ENCODE data around the gene CDC37. TPM values are rescaled to one million over a fixed set of nuclear protein-coding genes. Genes with fewer than 3 reads are reported as not detected.

The CDC37 gene
- total and polyA plus RNA-seq, 2 experiments from 2014 or later = 183 to 280 TPM

DNA sequence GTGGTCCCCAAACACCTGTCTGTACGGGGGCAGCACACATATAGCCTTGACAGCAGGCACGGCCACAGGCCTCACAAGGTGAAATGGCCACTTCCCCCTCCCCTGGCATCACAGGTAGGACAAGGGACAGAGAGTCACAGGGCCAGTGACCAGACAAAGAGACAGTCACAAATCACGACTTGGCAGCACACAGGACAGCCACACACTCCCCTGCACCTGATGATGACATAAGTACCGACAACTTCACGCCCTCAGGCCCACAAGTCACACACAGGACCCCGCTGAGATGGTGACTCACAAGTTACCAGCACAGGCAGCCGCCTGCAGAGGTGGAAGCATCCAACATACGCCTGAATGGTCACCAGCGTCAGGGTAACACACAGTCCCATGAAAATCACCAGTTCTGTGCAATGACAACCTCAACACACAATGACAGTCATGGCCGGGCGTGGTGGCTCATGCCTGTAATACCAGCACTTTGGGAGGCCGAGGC, 39.5 kb downstream of the CDC37 start:
- Mint-ChIP-seq H3K27me3 (ENCODE audit: insufficient read depth, low read depth, poor library complexity) (peaks cover 4% of the 10 kb centered on the region), H3K36me3 (ENCODE audit: low read depth) (peaks cover 32% of the 10 kb centered on the region), H3K27ac (no peak overlapping the region), H3K4me1 (no peaks in the 10 kb centered on the region), H3K9me3 (no peaks in the 10 kb centered on the region; the same call in 2 of the 3 replicates), H3K4me3 (no peak overlapping the region)
- Histone ChIP-seq H3K4me1 (ENCODE audit: insufficient read depth) (no peaks in the 10 kb centered on the region), H3K9me2 (ENCODE audit: insufficient read depth) (no peaks in the 10 kb centered on the region), H3F3A (replicated peaks; ENCODE audit: low read depth) (no peaks in the 10 kb centered on the region), H3K36me3 (ENCODE audit: insufficient read depth) (no peaks in the 10 kb centered on the region; the same call in 1 of the 2 replicates), H2AFZ (no peak overlapping the region), H3K27ac (ENCODE audit: low read depth) (no peak overlapping the region), H3K4me2 (no peak overlapping the region), H4K20me1 (replicated peaks; ENCODE audit: insufficient read depth) (0 out of 2 replicates have a peak, but pooled peaks cover 3% of the 10 kb centered on the region), H3K4me3 (no peak overlapping the region), H3K79me2 (replicated peaks; ENCODE audit: insufficient read depth) (no peaks in the 10 kb centered on the region), H3K27me3 (ENCODE audit: insufficient read depth) (no peaks in the 10 kb centered on the region)
- ATAC-seq (no peak), DNase-seq (ENCODE audit: low spot score) (no peak)
- TF ChIP-seq ZNF331 (CRISPR knock-in tag; IDR thresholded peaks at IDR 0.05; ENCODE audit: low read depth) (no peak), POLR2AphosphoS5 (IDR thresholded peaks at IDR 0.05; ENCODE audit: low read depth) (no peak), EZH2 (IDR thresholded peaks at IDR 0.05; ENCODE audit: low read depth, unreplicated experiment) (no peak), ZNF114 (CRISPR knock-in tag; IDR thresholded peaks at IDR 0.05) (no peak), STAT1 (IDR thresholded peaks at IDR 0.05; ENCODE audit: unreplicated experiment) (no peak), JUNB (IDR thresholded peaks at IDR 0.05; ENCODE audit: unreplicated experiment) (no peak), NANOG (IDR thresholded peaks at IDR 0.05; ENCODE audit: borderline replicate concordance) (no peak), CREB1 (CRISPR knock-in tag; IDR thresholded peaks at IDR 0.05; ENCODE audit: low read depth) (no peak), EZH2phosphoT487 (IDR thresholded peaks at IDR 0.05; ENCODE audit: unreplicated experiment) (no peak)
- TF ChIP-seq, protein P1, sequence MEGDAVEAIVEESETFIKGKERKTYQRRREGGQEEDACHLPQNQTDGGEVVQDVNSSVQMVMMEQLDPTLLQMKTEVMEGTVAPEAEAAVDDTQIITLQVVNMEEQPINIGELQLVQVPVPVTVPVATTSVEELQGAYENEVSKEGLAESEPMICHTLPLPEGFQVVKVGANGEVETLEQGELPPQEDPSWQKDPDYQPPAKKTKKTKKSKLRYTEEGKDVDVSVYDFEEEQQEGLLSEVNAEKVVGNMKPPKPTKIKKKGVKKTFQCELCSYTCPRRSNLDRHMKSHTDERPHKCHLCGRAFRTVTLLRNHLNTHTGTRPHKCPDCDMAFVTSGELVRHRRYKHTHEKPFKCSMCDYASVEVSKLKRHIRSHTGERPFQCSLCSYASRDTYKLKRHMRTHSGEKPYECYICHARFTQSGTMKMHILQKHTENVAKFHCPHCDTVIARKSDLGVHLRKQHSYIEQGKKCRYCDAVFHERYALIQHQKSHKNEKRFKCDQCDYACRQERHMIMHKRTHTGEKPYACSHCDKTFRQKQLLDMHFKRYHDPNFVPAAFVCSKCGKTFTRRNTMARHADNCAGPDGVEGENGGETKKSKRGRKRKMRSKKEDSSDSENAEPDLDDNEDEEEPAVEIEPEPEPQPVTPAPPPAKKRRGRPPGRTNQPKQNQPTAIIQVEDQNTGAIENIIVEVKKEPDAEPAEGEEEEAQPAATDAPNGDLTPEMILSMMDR (conservative IDR thresholded peaks at IDR 0.05; ENCODE audit: low read depth in 2 of 2) = no peak
- TF ChIP-seq, protein P2, sequence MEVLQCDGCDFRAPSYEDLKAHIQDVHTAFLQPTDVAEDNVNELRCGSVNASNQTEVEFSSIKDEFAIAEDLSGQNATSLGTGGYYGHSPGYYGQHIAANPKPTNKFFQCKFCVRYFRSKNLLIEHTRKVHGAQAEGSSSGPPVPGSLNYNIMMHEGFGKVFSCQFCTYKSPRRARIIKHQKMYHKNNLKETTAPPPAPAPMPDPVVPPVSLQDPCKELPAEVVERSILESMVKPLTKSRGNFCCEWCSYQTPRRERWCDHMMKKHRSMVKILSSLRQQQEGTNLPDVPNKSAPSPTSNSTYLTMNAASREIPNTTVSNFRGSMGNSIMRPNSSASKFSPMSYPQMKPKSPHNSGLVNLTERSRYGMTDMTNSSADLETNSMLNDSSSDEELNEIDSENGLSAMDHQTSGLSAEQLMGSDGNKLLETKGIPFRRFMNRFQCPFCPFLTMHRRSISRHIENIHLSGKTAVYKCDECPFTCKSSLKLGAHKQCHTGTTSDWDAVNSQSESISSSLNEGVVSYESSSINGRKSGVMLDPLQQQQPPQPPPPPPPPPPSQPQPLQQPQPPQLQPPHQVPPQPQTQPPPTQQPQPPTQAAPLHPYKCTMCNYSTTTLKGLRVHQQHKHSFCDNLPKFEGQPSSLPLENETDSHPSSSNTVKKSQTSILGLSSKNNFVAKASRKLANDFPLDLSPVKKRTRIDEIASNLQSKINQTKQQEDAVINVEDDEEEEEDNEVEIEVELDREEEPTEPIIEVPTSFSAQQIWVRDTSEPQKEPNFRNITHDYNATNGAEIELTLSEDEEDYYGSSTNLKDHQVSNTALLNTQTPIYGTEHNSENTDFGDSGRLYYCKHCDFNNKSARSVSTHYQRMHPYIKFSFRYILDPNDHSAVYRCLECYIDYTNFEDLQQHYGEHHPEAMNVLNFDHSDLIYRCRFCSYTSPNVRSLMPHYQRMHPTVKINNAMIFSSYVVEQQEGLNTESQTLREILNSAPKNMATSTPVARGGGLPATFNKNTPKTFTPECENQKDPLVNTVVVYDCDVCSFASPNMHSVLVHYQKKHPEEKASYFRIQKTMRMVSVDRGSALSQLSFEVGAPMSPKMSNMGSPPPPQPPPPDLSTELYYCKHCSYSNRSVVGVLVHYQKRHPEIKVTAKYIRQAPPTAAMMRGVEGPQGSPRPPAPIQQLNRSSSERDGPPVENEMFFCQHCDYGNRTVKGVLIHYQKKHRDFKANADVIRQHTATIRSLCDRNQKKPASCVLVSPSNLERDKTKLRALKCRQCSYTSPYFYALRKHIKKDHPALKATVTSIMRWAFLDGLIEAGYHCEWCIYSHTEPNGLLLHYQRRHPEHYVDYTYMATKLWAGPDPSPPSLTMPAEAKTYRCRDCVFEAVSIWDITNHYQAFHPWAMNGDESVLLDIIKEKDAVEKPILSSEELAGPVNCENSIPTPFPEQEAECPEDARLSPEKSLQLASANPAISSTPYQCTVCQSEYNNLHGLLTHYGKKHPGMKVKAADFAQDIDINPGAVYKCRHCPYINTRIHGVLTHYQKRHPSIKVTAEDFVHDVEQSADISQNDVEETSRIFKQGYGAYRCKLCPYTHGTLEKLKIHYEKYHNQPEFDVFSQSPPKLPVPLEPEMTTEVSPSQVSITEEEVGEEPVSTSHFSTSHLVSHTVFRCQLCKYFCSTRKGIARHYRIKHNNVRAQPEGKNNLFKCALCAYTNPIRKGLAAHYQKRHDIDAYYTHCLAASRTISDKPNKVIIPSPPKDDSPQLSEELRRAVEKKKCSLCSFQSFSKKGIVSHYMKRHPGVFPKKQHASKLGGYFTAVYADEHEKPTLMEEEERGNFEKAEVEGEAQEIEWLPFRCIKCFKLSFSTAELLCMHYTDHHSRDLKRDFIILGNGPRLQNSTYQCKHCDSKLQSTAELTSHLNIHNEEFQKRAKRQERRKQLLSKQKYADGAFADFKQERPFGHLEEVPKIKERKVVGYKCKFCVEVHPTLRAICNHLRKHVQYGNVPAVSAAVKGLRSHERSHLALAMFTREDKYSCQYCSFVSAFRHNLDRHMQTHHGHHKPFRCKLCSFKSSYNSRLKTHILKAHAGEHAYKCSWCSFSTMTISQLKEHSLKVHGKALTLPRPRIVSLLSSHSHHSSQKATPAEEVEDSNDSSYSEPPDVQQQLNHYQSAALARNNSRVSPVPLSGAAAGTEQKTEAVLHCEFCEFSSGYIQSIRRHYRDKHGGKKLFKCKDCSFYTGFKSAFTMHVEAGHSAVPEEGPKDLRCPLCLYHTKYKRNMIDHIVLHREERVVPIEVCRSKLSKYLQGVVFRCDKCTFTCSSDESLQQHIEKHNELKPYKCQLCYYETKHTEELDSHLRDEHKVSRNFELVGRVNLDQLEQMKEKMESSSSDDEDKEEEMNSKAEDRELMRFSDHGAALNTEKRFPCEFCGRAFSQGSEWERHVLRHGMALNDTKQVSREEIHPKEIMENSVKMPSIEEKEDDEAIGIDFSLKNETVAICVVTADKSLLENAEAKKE (CRISPR knock-in tag; IDR thresholded peaks at IDR 0.05) = no peak
- TF ChIP-seq, protein P3, sequence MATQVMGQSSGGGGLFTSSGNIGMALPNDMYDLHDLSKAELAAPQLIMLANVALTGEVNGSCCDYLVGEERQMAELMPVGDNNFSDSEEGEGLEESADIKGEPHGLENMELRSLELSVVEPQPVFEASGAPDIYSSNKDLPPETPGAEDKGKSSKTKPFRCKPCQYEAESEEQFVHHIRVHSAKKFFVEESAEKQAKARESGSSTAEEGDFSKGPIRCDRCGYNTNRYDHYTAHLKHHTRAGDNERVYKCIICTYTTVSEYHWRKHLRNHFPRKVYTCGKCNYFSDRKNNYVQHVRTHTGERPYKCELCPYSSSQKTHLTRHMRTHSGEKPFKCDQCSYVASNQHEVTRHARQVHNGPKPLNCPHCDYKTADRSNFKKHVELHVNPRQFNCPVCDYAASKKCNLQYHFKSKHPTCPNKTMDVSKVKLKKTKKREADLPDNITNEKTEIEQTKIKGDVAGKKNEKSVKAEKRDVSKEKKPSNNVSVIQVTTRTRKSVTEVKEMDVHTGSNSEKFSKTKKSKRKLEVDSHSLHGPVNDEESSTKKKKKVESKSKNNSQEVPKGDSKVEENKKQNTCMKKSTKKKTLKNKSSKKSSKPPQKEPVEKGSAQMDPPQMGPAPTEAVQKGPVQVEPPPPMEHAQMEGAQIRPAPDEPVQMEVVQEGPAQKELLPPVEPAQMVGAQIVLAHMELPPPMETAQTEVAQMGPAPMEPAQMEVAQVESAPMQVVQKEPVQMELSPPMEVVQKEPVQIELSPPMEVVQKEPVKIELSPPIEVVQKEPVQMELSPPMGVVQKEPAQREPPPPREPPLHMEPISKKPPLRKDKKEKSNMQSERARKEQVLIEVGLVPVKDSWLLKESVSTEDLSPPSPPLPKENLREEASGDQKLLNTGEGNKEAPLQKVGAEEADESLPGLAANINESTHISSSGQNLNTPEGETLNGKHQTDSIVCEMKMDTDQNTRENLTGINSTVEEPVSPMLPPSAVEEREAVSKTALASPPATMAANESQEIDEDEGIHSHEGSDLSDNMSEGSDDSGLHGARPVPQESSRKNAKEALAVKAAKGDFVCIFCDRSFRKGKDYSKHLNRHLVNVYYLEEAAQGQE (IDR thresholded peaks at IDR 0.05; ENCODE audit: unreplicated experiment) = no peak
- TF ChIP-seq, protein P4, sequence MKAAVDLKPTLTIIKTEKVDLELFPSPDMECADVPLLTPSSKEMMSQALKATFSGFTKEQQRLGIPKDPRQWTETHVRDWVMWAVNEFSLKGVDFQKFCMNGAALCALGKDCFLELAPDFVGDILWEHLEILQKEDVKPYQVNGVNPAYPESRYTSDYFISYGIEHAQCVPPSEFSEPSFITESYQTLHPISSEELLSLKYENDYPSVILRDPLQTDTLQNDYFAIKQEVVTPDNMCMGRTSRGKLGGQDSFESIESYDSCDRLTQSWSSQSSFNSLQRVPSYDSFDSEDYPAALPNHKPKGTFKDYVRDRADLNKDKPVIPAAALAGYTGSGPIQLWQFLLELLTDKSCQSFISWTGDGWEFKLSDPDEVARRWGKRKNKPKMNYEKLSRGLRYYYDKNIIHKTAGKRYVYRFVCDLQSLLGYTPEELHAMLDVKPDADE (IDR thresholded peaks at IDR 0.05) = no peak
